GM23338 (cell line): ENCODE measurements around the gene PET117. TPM values are rescaled to one million over a fixed set of nuclear protein-coding genes. Genes with fewer than 3 reads are reported as not detected.

Experiments used
- ATAC-seq: fragments of 200-7000 bp; cut with Tn5 transposase; 3 replicates; pipeline ENCODE4 v1.9.1; 2020
- DNase-seq: peaks from one replicate; pipeline ENCODE4 v3.0.0-alpha.2; 2015; ENCODE audit warnings: low spot score
- H2AFZ ChIP-seq: fragments of 200-600 bp; sonication (generic); 2 replicates; pipeline ENCODE4 v1.8.0; 2016; ENCODE audit warnings: antibody characterized with exemption, mild to moderate bottlenecking, moderate library complexity
- H3F3A ChIP-seq: fragments of 200-600 bp; sonication (generic); replicated peaks from 2 replicates; pipeline ENCODE4 v1.8.0; 2017; ENCODE audit warnings: antibody characterized with exemption, mixed run types, low read depth
- H3K27ac ChIP-seq: fragments of 200-600 bp; sonication (generic); 2 replicates; pipeline ENCODE4 v1.6.1; 2016; ENCODE audit warnings: low read depth
- H3K27me3 ChIP-seq: fragments of 200-600 bp; sonication (generic); 2 replicates; pipeline ENCODE4 v1.8.0; 2016; ENCODE audit warnings: mild to moderate bottlenecking, mixed run types, moderate library complexity; ENCODE audit not compliant: insufficient read depth
- H3K36me3 ChIP-seq: fragments of 200-600 bp; sonication (generic); 2 replicates; pipeline ENCODE4 v1.8.0; 2016; ENCODE audit warnings: mild to moderate bottlenecking; ENCODE audit not compliant: insufficient read depth
- H3K4me1 ChIP-seq: fragments of 200-600 bp; sonication (generic); 2 replicates; pipeline ENCODE4 v1.8.0; 2016; ENCODE audit warnings: mild to moderate bottlenecking, moderate library complexity; ENCODE audit not compliant: insufficient read depth
- H3K4me2 ChIP-seq: fragments of 200-600 bp; sonication (generic); 2 replicates; pipeline ENCODE4 v1.7.1; 2017; ENCODE audit warnings: mixed run types
- H3K4me3 ChIP-seq: fragments of 200-600 bp; sonication (generic); 2 replicates; pipeline ENCODE4 v1.6.1; 2016; ENCODE audit warnings: mixed run types
- H3K79me2 ChIP-seq: fragments of 200-600 bp; sonication (generic); replicated peaks from 2 replicates; pipeline ENCODE4 v1.8.0; 2017; ENCODE audit warnings: mild to moderate bottlenecking; ENCODE audit not compliant: insufficient read depth
- H3K9me2 ChIP-seq: fragments of 200-600 bp; sonication (generic); 2 replicates; pipeline ENCODE4 v1.8.0; 2017; ENCODE audit not compliant: insufficient read depth
- H4K20me1 ChIP-seq: fragments of 200-600 bp; sonication (generic); replicated peaks from 2 replicates; pipeline ENCODE4 v1.8.0; 2017; ENCODE audit warnings: mild to moderate bottlenecking; ENCODE audit not compliant: insufficient read depth
- H3K27ac Mint-ChIP-seq: 2 replicates; pipeline ENCODE4 v1.8.0; 2020; ENCODE audit warnings: inconsistent platforms, mild to moderate bottlenecking, moderate library complexity, mixed read lengths
- H3K27me3 Mint-ChIP-seq: 3 replicates; pipeline ENCODE4 v1.8.0; 2022; ENCODE audit warnings: low read depth, mild to moderate bottlenecking, moderate library complexity, mixed read lengths, inconsistent platforms; ENCODE audit not compliant: insufficient read depth, poor library complexity
- H3K36me3 Mint-ChIP-seq: 3 replicates; pipeline ENCODE4 v1.8.0; 2021; ENCODE audit warnings: low read depth, mild to moderate bottlenecking, inconsistent platforms, moderate library complexity, mixed read lengths
- H3K4me1 Mint-ChIP-seq: 3 replicates; pipeline ENCODE4 v1.8.0; 2020; ENCODE audit warnings: mild to moderate bottlenecking, inconsistent platforms, mixed read lengths
- H3K4me3 Mint-ChIP-seq: 3 replicates; pipeline ENCODE4 v1.8.0; 2021; ENCODE audit warnings: moderate library complexity, mild to moderate bottlenecking, inconsistent platforms, mixed read lengths
- H3K9me3 Mint-ChIP-seq: 3 replicates; pipeline ENCODE4 v1.8.0; 2020; ENCODE audit warnings: moderate library complexity, mild to moderate bottlenecking, inconsistent platforms, mixed read lengths
- CREB1 ChIP-seq: fragments of 250-450 bp; sonication (Bioruptor Pico); IDR thresholded peaks from 2 replicates; pipeline ENCODE4 v1.5.0; 2020; ENCODE audit warnings: low read depth, mild to moderate bottlenecking, moderate library complexity
- JUNB ChIP-seq: IDR thresholded peaks from one replicate; pipeline ENCODE4 v1.6.1; 2016; ENCODE audit warnings: antibody characterized with exemption; ENCODE audit not compliant: unreplicated experiment
- STAT1 ChIP-seq: IDR thresholded peaks from one replicate; pipeline ENCODE4 v1.6.1; 2016; ENCODE audit warnings: antibody characterized with exemption; ENCODE audit not compliant: unreplicated experiment
- ZNF331 ChIP-seq: fragments of 250-450 bp; sonication (Bioruptor Pico); IDR thresholded peaks from 2 replicates; pipeline ENCODE4 v1.5.0; 2020; ENCODE audit warnings: low read depth, mild to moderate bottlenecking, moderate library complexity
- polyA plus RNA-seq: library from polyadenylated mRNA; unstranded; fragments of >200 nt; fragmentation: Nextera tagmentation; extraction: Ambion mirVana; gene quantifications from 2 replicates; pipeline ENCODE4 v1.2.1, GENCODE V29; 2016
- total RNA-seq: library from RNA; depleted of rRNA; stranded (reverse); fragments of >200 nt; shearing (Covaris generic); gene quantifications from 2 replicates; pipeline ENCODE4 v1.2.3, GENCODE V29; 2014
- TF ChIP-seq, protein P1 (sequence below): fragments of 250-450 bp; sonication (Bioruptor Pico); IDR thresholded peaks from 2 replicates; pipeline ENCODE4 v1.5.0; 2020; ENCODE audit warnings: mild to moderate bottlenecking, moderate library complexity
- TF ChIP-seq, protein P2 (sequence below), 2 experiments: fragments of 200-600 bp in 1 of 2; sonication (generic) in 1 of 2; conservative IDR thresholded peaks; 2 replicates each; pipeline versions ENCODE4 v1.5.1 to v1.6.1; 2016 to 2017; ENCODE audit warnings: antibody characterized with exemption in 2 of 2, low read depth in 2 of 2, mild to moderate bottlenecking in 2 of 2, moderate library complexity in 1 of 2
- TF ChIP-seq, protein P3 (sequence below): IDR thresholded peaks from 2 replicates; pipeline ENCODE4 v1.6.1; 2016; ENCODE audit warnings: antibody characterized with exemption

PET117 gene
- total and polyA plus RNA-seq, 2 experiments from 2014 or later = 21.7 to 41.9 TPM

DNA sequence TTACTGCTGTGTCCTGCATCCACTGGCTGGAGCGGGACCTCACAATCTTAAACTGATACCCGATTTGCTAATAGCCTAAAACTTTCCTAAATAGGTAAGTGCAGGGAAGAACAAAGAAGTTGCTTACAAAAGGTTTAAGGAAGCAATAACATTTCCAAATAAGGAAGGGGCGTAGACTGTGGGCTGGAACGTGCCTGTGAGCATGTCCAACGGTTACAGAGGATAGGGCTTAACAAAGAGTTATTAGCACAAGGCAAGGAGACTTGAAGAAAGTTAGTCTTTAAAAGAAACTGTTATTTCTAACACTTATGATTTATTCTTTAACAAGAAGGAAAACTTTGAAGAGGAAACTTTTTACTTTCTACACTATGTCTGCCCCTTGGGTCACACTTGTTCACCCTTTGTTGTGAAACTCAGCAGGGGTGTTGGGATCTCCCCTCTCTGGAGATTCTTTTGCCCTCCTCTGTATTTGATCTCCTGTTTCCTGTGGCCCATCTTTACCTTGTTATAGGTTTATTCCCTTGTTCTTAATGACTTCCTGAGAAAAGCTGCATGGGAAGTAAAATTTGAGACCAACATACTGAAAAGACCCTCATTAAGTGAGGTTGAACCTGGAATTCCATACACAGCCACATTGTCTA, 28.7 kb downstream of the PET117 start:
- DNase-seq (peak; percentile 27), ATAC-seq (peak; percentile 80)
- TF ChIP-seq JUNB = no peak
- TF ChIP-seq, protein P1, sequence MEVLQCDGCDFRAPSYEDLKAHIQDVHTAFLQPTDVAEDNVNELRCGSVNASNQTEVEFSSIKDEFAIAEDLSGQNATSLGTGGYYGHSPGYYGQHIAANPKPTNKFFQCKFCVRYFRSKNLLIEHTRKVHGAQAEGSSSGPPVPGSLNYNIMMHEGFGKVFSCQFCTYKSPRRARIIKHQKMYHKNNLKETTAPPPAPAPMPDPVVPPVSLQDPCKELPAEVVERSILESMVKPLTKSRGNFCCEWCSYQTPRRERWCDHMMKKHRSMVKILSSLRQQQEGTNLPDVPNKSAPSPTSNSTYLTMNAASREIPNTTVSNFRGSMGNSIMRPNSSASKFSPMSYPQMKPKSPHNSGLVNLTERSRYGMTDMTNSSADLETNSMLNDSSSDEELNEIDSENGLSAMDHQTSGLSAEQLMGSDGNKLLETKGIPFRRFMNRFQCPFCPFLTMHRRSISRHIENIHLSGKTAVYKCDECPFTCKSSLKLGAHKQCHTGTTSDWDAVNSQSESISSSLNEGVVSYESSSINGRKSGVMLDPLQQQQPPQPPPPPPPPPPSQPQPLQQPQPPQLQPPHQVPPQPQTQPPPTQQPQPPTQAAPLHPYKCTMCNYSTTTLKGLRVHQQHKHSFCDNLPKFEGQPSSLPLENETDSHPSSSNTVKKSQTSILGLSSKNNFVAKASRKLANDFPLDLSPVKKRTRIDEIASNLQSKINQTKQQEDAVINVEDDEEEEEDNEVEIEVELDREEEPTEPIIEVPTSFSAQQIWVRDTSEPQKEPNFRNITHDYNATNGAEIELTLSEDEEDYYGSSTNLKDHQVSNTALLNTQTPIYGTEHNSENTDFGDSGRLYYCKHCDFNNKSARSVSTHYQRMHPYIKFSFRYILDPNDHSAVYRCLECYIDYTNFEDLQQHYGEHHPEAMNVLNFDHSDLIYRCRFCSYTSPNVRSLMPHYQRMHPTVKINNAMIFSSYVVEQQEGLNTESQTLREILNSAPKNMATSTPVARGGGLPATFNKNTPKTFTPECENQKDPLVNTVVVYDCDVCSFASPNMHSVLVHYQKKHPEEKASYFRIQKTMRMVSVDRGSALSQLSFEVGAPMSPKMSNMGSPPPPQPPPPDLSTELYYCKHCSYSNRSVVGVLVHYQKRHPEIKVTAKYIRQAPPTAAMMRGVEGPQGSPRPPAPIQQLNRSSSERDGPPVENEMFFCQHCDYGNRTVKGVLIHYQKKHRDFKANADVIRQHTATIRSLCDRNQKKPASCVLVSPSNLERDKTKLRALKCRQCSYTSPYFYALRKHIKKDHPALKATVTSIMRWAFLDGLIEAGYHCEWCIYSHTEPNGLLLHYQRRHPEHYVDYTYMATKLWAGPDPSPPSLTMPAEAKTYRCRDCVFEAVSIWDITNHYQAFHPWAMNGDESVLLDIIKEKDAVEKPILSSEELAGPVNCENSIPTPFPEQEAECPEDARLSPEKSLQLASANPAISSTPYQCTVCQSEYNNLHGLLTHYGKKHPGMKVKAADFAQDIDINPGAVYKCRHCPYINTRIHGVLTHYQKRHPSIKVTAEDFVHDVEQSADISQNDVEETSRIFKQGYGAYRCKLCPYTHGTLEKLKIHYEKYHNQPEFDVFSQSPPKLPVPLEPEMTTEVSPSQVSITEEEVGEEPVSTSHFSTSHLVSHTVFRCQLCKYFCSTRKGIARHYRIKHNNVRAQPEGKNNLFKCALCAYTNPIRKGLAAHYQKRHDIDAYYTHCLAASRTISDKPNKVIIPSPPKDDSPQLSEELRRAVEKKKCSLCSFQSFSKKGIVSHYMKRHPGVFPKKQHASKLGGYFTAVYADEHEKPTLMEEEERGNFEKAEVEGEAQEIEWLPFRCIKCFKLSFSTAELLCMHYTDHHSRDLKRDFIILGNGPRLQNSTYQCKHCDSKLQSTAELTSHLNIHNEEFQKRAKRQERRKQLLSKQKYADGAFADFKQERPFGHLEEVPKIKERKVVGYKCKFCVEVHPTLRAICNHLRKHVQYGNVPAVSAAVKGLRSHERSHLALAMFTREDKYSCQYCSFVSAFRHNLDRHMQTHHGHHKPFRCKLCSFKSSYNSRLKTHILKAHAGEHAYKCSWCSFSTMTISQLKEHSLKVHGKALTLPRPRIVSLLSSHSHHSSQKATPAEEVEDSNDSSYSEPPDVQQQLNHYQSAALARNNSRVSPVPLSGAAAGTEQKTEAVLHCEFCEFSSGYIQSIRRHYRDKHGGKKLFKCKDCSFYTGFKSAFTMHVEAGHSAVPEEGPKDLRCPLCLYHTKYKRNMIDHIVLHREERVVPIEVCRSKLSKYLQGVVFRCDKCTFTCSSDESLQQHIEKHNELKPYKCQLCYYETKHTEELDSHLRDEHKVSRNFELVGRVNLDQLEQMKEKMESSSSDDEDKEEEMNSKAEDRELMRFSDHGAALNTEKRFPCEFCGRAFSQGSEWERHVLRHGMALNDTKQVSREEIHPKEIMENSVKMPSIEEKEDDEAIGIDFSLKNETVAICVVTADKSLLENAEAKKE (CRISPR knock-in tag) = no peak
- TF ChIP-seq CREB1 (CRISPR knock-in tag) = no peak
- Histone ChIP-seq H3K36me3 (peaks cover 7% of the 10 kb centered on the region; the same call in 1 of the 2 replicates), H2AFZ (no peak overlapping the region), H3K4me2 (no peak overlapping the region), H3F3A (no peaks in the 10 kb centered on the region), H3K27ac (0 out of 2 replicates have a peak overlapping the region, but pooled peaks have one; percentile 51), H3K9me2 (peaks cover 3% of the 10 kb centered on the region; the same call in 1 of the 2 replicates), H4K20me1 (no peaks in the 10 kb centered on the region; the same call in 1 of the 2 replicates), H3K4me1 (peaks cover 5% of the 10 kb centered on the region), H3K27me3 (no peaks in the 10 kb centered on the region), H3K79me2 (peaks cover 57% of the 10 kb centered on the region), H3K4me3 (no peak overlapping the region)
- peaks cover 15% of the 10 kb centered on the region for H3K4me1 Mint-ChIP-seq
- no peak overlapping the region for H3K4me3 Mint-ChIP-seq
- H3K27me3 Mint-ChIP-seq = no peaks in the 10 kb centered on the region
- H3K9me3 Mint-ChIP-seq = no peaks in the 10 kb centered on the region
- peak overlapping the region; percentile 29; the same call in 1 of the 2 replicates for H3K27ac Mint-ChIP-seq
- H3K36me3 Mint-ChIP-seq = peaks cover 28% of the 10 kb centered on the region

DNA sequence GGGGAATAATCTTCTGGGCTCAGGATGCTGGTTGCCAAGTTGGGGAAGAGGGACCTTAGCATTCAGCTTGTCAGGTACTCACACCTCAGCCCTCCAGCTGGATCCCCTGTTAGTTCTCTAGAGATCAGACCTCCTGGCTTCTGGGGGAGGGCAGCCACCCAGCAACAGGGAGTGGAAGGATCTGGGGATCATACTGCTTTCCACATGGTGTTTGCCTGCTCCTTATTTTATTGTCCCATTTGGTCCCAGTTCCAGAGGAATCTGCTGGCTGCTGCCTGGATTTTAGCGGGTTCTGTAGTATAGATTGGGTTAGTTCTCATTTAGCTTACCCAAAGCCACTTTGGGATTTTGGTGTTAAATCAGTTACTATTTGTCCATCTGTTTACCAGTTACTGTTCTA, 29.3 kb downstream of the PET117 start:
- H3K9me2 ChIP-seq = peaks cover 3% of the 10 kb centered on the region; the same call in 1 of the 2 replicates
- no peak overlapping the region for H2AFZ ChIP-seq
- no peak overlapping the region for H3K4me3 Mint-ChIP-seq
- H3K27ac ChIP-seq = no peak overlapping the region
- H3K27ac Mint-ChIP-seq = peak overlapping the region; percentile 17; the same call in 1 of the 2 replicates
- H3K4me3 ChIP-seq = no peak overlapping the region
- TF ChIP-seq, protein P2, sequence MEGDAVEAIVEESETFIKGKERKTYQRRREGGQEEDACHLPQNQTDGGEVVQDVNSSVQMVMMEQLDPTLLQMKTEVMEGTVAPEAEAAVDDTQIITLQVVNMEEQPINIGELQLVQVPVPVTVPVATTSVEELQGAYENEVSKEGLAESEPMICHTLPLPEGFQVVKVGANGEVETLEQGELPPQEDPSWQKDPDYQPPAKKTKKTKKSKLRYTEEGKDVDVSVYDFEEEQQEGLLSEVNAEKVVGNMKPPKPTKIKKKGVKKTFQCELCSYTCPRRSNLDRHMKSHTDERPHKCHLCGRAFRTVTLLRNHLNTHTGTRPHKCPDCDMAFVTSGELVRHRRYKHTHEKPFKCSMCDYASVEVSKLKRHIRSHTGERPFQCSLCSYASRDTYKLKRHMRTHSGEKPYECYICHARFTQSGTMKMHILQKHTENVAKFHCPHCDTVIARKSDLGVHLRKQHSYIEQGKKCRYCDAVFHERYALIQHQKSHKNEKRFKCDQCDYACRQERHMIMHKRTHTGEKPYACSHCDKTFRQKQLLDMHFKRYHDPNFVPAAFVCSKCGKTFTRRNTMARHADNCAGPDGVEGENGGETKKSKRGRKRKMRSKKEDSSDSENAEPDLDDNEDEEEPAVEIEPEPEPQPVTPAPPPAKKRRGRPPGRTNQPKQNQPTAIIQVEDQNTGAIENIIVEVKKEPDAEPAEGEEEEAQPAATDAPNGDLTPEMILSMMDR (conservative IDR thresholded peaks at IDR 0.05; ENCODE audit: low read depth in 2 of 2) = no peak
- no peak for TF ChIP-seq STAT1
- no peak for TF ChIP-seq ZNF331 (CRISPR knock-in tag)
- TF ChIP-seq, protein P3, sequence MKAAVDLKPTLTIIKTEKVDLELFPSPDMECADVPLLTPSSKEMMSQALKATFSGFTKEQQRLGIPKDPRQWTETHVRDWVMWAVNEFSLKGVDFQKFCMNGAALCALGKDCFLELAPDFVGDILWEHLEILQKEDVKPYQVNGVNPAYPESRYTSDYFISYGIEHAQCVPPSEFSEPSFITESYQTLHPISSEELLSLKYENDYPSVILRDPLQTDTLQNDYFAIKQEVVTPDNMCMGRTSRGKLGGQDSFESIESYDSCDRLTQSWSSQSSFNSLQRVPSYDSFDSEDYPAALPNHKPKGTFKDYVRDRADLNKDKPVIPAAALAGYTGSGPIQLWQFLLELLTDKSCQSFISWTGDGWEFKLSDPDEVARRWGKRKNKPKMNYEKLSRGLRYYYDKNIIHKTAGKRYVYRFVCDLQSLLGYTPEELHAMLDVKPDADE = no peak
- H3K9me3 Mint-ChIP-seq = no peaks in the 10 kb centered on the region
- ATAC-seq (peak; percentile 34), DNase-seq (peak; percentile 13)
- peaks cover 58% of the 10 kb centered on the region for H3K79me2 ChIP-seq
- H3K4me2 ChIP-seq = no peak overlapping the region
- no peaks in the 10 kb centered on the region for H3K27me3 ChIP-seq
- peaks cover 2% of the 10 kb centered on the region; the same call in 1 of the 2 replicates for H3K36me3 ChIP-seq
- no peaks in the 10 kb centered on the region for H3F3A ChIP-seq
- H3K4me1 Mint-ChIP-seq = peaks cover 15% of the 10 kb centered on the region
- H3K36me3 Mint-ChIP-seq = peaks cover 30% of the 10 kb centered on the region
- H4K20me1 ChIP-seq = no peaks in the 10 kb centered on the region; the same call in 1 of the 2 replicates
- peaks cover under 1% of the 10 kb centered on the region for H3K27me3 Mint-ChIP-seq
- H3K4me1 ChIP-seq = peaks cover 5% of the 10 kb centered on the region
